Measurements from ENCODE around the gene HADHA. TPM values are rescaled to one million over a fixed set of nuclear protein-coding genes. Genes with fewer than 3 reads are reported as not detected.
A peak's percentile ranks its signal among the peaks of the same experiment; 100 is the strongest.

HADHA gene
- total RNA-seq, 1 donor from 2014 or later: 89.0 TPM

GRCh38 chr2:26175466-26176278, 68.8 kb downstream of the HADHA start:
- no peak for TF ChIP-seq CTCF (conservative IDR thresholded peaks at IDR 0.05; ENCODE audit: low read depth, low read length)
- no peak for DNase-seq (ENCODE audit: low read depth)
- no peak overlapping the region for H3K4me3 ChIP-seq (ENCODE audit: low read depth, low read length)

- TF ChIP-seq CTCF (conservative IDR thresholded peaks at IDR 0.05; ENCODE audit: low read depth, low read length): no peak
- no peak overlapping the region for H3K4me3 ChIP-seq (ENCODE audit: low read depth, low read length)
- DNase-seq (ENCODE audit: low read depth): no peak
Measured at GRCh38 chr2:26174691-26175465, 69.6 kb downstream of the HADHA start.

- no peak for DNase-seq (ENCODE audit: low read depth)
- no peak for TF ChIP-seq CTCF (conservative IDR thresholded peaks at IDR 0.05; ENCODE audit: low read depth, low read length)
- no peak overlapping the region for H3K4me3 ChIP-seq (ENCODE audit: low read depth, low read length)
Measured at GRCh38 chr2:26173776-26174482, 70.5 kb downstream of the HADHA start.

- TF ChIP-seq CTCF (conservative IDR thresholded peaks at IDR 0.05; ENCODE audit: low read depth, low read length): no peak
- H3K4me3 ChIP-seq (ENCODE audit: low read depth, low read length): peak within 1 kb of the TSS; percentile 38
- no peak for DNase-seq (ENCODE audit: low read depth)
Measured at GRCh38 chr2:26172871-26173775, 71.3 kb downstream of the HADHA start, which contains the start of gene GAREM2. TSS of gene GAREM2 (plus strand) at chr2:26173088. CDS start at chr2:26173221, 133 bp downstream.

GRCh38 chr2:26172189-26172870, 72.1 kb downstream of the HADHA start:
- no peak overlapping the region for H3K4me3 ChIP-seq (ENCODE audit: low read depth, low read length)

More at GRCh38 chr2:26172189-26172870, 72.1 kb downstream of the HADHA start:
- DNase-seq (ENCODE audit: low read depth): no peak
- no peak for TF ChIP-seq CTCF (conservative IDR thresholded peaks at IDR 0.05; ENCODE audit: low read depth, low read length)
